Measurements from ENCODE around the gene UCKL1.
"Not testable (repeated sequence)": the region's sequence is repeated elsewhere in the genome, so short reads cannot be mapped to it uniquely, and the experiment has no call there.

The UCKL1 gene

GRCh38 chr20:63955827-63956663 lies at the start of gene UCKL1:
TSS of gene UCKL1 (minus strand) at chr20:63956416. CDS start at chr20:63956372, 44 bp downstream.
- FAIRE-seq = no peak

GRCh38 chr20:64005394-64005793 lies 49.2 kb upstream of the UCKL1 start:
- no peak for FAIRE-seq

DNA sequence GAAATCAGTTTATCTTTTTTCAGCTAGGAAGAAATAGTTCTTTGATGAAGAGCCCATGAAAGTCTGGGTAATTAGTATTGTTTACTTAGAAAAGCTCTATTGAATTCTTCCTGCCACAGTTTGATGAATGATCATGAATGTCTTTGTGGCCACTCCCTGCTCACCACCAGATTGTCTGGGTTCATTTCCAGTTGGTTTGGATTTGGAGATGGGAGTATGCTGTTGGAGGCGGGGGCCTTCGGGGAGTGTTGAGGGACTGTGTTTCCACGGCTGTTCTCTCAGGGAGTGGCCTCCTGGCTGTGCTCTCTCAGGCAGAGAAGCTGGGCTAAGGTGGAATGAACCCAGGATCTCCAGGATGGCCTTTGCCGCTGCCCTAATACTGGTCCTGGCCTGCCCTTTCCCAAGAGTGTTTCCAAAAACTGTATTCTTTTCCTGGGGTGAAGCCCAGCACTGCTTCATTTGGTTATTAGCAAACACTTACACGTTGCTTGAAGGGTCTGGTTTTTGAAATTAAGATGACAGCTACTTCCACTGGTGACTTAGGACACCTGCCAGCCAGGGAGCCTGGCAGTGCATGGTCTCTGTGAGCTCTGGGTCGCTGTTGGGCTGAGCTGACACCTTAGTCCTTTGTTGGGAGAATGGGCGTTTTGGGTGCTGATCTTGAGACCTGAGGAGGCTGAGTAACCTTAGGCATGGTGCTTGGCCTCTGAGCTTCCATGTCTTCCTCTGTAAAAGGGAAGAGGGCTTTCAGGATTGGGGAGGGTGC lies 47.9 kb upstream of the UCKL1 start:
- no peak for FAIRE-seq

DNA sequence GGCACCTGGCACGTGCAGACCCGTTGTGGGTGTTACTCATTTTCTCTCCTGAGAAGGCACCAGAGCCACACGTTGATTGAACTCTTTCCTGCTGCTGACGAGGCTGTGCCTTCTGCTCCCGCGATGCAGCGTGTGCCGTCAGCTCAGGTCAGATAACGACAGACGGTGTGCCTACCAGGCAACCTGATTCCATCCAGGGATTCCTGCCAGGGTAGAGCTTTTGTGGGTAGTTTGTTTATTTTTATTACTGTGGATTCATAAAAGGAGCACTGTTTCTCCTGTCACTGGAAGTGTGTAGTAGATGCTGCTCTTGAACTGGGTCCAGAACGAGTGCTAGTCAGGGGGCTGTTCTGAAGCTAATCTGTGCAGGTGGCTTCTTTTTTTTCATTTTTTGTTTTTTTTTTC lies 45.4 kb upstream of the UCKL1 start:
- no peak for FAIRE-seq

- no peak for FAIRE-seq
These were observed 44.7 kb upstream of the UCKL1 start for GRCh38 chr20:64000906-64001305.

DNA sequence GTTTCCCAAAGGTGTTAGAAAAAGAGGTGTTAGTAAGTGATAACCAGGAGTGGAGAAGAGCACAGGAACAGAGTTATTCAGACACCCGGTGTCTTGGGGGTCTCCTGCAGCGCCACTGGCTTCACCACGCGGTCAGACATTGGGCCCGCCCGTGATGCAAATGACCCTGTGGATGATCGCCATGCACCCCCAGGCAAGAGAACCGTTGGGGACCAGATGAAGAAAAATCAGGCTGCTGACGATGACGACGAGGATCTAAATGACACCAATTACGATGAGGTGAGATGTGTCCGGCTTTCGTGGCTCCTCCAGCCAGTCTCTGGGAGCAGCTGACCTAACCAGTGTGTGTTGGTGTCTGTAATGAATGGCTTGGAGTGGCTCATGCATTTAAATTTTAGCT lies 26.7 kb upstream of the UCKL1 start:
- no peak for FAIRE-seq

GRCh38 chr20:63980806-63981728 lies 24.9 kb upstream of the UCKL1 start, which contains the start of gene PRPF6:
TSS of gene PRPF6 (plus strand) at chr20:63981132. CDS start at chr20:63981246, 114 bp downstream.
- no peak for FAIRE-seq

- FAIRE-seq = no peak
These were observed 24.1 kb upstream of the UCKL1 start for GRCh38 chr20:63980317-63980805.

- FAIRE-seq = no peak
These were observed 23.5 kb upstream of the UCKL1 start, which contains the start of gene SAMD10 for GRCh38 chr20:63979557-63980316. TSS of gene SAMD10 (minus strand) at chr20:63979642. CDS start at chr20:63979467, 175 bp downstream.

DNA sequence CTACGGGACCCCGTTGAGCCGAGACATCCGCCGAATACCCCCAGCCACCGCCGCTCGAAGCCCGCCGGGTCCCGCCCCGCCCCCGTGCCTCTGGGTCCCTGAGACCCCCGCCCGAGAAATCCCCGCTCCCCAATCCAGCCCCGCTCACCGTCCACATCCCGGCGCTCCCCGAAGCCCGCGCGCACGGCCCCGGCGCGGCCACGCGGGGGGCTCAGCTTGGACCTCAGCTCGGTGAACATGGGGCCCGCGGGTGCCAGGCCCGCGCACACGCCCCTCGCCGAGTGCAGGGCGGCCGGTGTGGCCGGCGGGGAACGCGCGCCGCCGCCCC lies 23.0 kb upstream of the UCKL1 start:
- FAIRE-seq = no peak

DNA sequence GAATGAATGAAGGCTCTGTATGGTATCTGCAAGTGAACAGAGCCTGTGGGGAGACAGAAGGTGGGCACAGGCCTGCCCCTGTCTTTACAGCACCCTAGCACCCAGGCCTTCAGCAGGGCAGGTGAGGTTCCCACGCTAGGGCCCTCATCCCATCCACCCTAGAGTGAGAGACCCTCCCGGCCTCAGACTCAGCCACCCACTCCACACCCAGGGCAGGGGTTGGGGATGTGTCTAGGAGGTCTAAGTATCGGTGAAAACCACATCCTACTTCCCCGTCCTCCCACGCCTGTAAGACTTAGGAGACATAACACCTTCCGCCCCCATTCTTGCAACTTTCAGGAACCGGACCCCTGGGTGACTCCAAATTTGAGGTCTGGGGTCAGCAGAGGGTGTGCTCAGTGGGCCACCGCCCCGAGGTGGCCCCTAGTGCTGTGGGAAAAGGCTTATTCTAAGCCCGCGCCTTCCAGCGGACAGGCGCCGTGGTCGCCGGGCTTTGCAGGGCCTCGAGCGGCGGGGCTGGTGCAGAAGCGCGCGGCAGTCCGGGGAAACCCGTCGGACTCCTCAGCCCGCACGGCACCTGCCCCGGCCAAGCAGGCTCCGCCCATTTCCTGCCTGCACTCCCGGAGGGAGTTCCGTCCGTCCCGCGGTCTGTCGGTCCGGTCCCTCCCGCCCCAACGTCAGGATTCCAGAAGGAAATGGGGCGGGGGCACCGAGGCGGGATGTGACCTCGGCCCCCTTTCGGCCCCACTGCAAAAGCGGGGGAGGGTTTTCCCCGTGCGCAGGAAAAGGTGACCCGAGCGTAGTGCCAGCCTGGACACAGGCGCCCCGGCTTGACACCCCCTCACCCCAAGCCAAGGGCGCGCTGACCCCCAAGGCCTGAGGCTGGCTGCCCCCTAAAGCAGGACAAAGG lies 22.4 kb upstream of the UCKL1 start:
- no peak for FAIRE-seq

- no peak for FAIRE-seq
These were observed 21.6 kb upstream of the UCKL1 start for GRCh38 chr20:63977739-63978276.

DNA sequence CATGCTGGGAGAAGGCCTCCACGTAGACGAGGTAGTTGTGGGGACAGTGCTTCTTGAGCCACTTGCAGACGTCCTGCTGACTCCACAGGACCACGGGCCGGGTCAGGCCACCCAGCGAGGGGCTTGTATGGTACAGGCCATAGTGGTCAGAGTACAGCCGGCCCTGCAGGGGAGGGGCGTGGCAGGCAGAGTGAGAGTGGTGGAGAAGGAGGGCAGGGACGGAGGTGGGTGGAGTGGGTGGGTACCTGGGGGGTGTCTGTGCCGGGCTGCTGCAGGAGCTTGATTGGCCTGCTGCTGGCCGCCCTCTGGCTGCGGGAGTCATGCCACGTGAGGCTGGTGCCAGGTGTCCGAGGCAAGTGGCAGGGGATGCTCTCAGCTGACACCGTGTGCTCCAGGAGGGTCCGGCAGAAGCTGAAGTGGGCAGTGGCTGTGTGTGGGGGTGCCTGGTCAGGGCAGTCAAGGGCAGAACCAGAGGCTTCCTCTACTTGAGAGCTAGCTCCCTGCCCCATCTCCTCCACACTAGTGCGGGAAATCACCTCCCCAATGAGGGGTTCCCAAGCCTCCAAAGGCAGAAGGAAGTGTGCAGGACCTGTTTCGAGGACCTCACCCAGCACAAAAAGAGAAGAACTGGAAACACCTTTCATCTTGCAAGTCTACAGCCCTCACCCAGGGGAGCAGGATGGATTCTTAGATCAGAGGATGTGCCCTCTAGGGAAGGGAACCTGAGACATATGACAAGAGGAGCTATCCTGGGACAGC lies 20.9 kb upstream of the UCKL1 start:
- no peak for FAIRE-seq

DNA sequence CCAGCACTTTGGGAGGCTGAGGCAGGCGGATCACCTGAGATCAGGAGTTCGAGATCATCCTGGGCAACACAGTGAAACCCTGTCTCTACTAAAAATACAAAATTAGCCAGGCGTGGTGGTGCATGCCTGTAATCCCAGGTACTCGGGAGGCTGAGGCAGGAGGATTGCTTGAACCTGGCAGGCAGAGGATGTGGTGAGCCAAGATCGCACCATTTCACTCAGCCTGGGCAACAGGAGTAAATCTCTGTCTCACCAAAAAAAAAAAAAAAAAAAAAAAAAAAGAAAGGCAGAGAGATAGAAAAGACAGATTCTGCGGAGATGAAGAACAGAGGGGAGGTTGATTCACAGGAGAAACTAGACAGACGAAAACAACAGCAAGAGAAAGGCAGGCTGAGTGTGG lies 20.3 kb upstream of the UCKL1 start:
- not testable (repeated sequence) for FAIRE-seq

- FAIRE-seq = no peak
These were observed 18.4 kb upstream of the UCKL1 start for GRCh38 chr20:63974402-63975200.

GRCh38 chr20:63973636-63974401 lies 17.6 kb upstream of the UCKL1 start:
- no peak for FAIRE-seq

GRCh38 chr20:63973160-63973479 lies 16.9 kb upstream of the UCKL1 start:
- no peak for FAIRE-seq

Measured in A204.1 (cell line).